Neural cell (in vitro differentiated cells): ENCODE results near the gene ZC3H14. TPM values are rescaled to one million over a fixed set of nuclear protein-coding genes. Genes with fewer than 3 reads are reported as not detected.

ENCODE experiments used
- H2AFZ ChIP-seq: fragments of 200-600, 300-800 bp; sonication (generic), shearing (Covaris generic); 2 replicates; pipeline ENCODE4 v1.6.0; 2014; ENCODE audit warnings: low read depth, mild to moderate bottlenecking, antibody characterized with exemption, low read length, moderate library complexity
- H3F3A ChIP-seq: fragments of 200-600 bp; shearing (Covaris generic); 2 replicates; pipeline ENCODE4 v1.6.1; 2016; ENCODE audit warnings: mild to moderate bottlenecking, moderate library complexity, mixed read lengths, antibody characterized with exemption, low read length; ENCODE audit not compliant: insufficient read depth, poor library complexity, severe bottlenecking
- H3K27ac ChIP-seq: fragments of 200-600, 300-800 bp; sonication (generic), shearing (Covaris generic); 2 replicates; pipeline ENCODE4 v1.5.1; 2014; ENCODE audit warnings: mild to moderate bottlenecking, low read length, moderate library complexity
- H3K27me3 ChIP-seq: fragments of 300-800, 200-600 bp; sonication (generic), shearing (Covaris generic); 2 replicates; pipeline ENCODE4 v1.6.0; 2014; ENCODE audit warnings: mild to moderate bottlenecking, low read depth, low read length, moderate library complexity; ENCODE audit not compliant: insufficient read depth
- H3K36me3 ChIP-seq: fragments of 300-800, 200-600 bp; sonication (generic), shearing (Covaris generic); 2 replicates; pipeline ENCODE4 v1.5.1; 2014; ENCODE audit warnings: mild to moderate bottlenecking, antibody characterized with exemption, low read length, moderate library complexity; ENCODE audit not compliant: insufficient read depth
- H3K4me2 ChIP-seq: fragments of 300-800, 200-600 bp; sonication (generic), shearing (Covaris generic); 2 replicates; pipeline ENCODE4 v1.6.0; 2014; ENCODE audit warnings: mild to moderate bottlenecking, low read length
- H3K4me3 ChIP-seq: fragments of 300-800, 200-600 bp; sonication (generic), shearing (Covaris generic); 2 replicates; pipeline ENCODE4 v1.5.1; 2014; ENCODE audit warnings: mild to moderate bottlenecking, low read length, moderate library complexity
- H3K79me2 ChIP-seq: fragments of 200-600 bp; shearing (Covaris generic); replicated peaks from 2 replicates; pipeline ENCODE4 v1.6.0; 2014; ENCODE audit warnings: mild to moderate bottlenecking, low read length, moderate library complexity; ENCODE audit not compliant: insufficient read depth
- H3K9ac ChIP-seq: fragments of 300-800, 200-600 bp; sonication (generic), shearing (Covaris generic); 2 replicates; pipeline ENCODE4 v1.6.1; 2016; ENCODE audit warnings: mild to moderate bottlenecking, low read length, mixed read lengths
- H3K9me2 ChIP-seq: fragments of 200-600 bp; shearing (Covaris generic); 2 replicates; pipeline ENCODE4 v1.6.1; 2016; ENCODE audit warnings: mild to moderate bottlenecking, low read length, mixed read lengths; ENCODE audit not compliant: insufficient read depth
- H3K9me3 ChIP-seq: fragments of 200-600, 300-800 bp; sonication (generic), shearing (Covaris generic); 2 replicates; pipeline ENCODE4 v1.6.1; 2016; ENCODE audit warnings: mild to moderate bottlenecking, mixed run types, low read length, moderate library complexity, mixed read lengths
- H4K20me1 ChIP-seq: fragments of 200-600 bp; shearing (Covaris generic); 2 replicates; pipeline ENCODE4 v1.6.1; 2016; ENCODE audit warnings: mild to moderate bottlenecking, mixed run types; ENCODE audit not compliant: insufficient read depth
- CTCF ChIP-seq: fragments of 450-650 bp; IDR thresholded peaks from 2 replicates; pipeline ENCODE4 v1.5.1; 2014; ENCODE audit warnings: antibody characterized with exemption, mild to moderate bottlenecking, moderate library complexity; ENCODE audit not compliant: poor library complexity, severe bottlenecking
- EP300 ChIP-seq: fragments of 450-650 bp; conservative IDR thresholded peaks from 2 replicates; pipeline ENCODE4 v1.6.1; 2014; ENCODE audit warnings: antibody characterized with exemption, mild to moderate bottlenecking, moderate library complexity; ENCODE audit not compliant: poor library complexity, severe bottlenecking
- EZH2 ChIP-seq: fragments of 200-600, 300-800 bp; shearing (Covaris generic), sonication (generic); IDR thresholded peaks from 2 replicates; pipeline ENCODE4 v1.6.1; 2014; ENCODE audit warnings: antibody characterized with exemption, low read length, borderline replicate concordance, mild to moderate bottlenecking; ENCODE audit not compliant: insufficient read depth, poor library complexity, severe bottlenecking
- MXI1 ChIP-seq: fragments of 450-650 bp; conservative IDR thresholded peaks from 2 replicates; pipeline ENCODE4 v1.6.1; 2014; ENCODE audit warnings: antibody characterized with exemption, mild to moderate bottlenecking; ENCODE audit not compliant: poor library complexity, severe bottlenecking
- POLR2AphosphoS5 ChIP-seq: IDR thresholded peaks from 2 replicates; pipeline ENCODE4 v1.6.1; 2012
- RAD21 ChIP-seq: fragments of 450-650 bp; conservative IDR thresholded peaks from 2 replicates; pipeline ENCODE4 v1.6.1; 2014; ENCODE audit warnings: antibody characterized with exemption, mild to moderate bottlenecking, moderate library complexity
- SMC3 ChIP-seq: fragments of 450-650 bp; conservative IDR thresholded peaks from 2 replicates; pipeline ENCODE4 v1.6.1; 2014; ENCODE audit warnings: antibody characterized with exemption, mild to moderate bottlenecking, moderate library complexity; ENCODE audit not compliant: poor library complexity
- TAF1 ChIP-seq: IDR thresholded peaks from 2 replicates; pipeline ENCODE4 v1.6.1; 2012; ENCODE audit warnings: low read depth
- polyA plus RNA-seq: library from polyadenylated mRNA; depleted of rRNA; stranded (reverse); fragments of >200 nt; gene quantifications from 2 replicates; pipeline ENCODE4 v1.2.3, GENCODE V29; 2014
- TF ChIP-seq, protein P1 (sequence below): IDR thresholded peaks from 2 replicates; pipeline ENCODE4 v1.6.1; 2012; ENCODE audit warnings: borderline replicate concordance

Gene ZC3H14
- polyA plus RNA-seq, 1 donor from 2014 or later, result 70.5 TPM

GRCh38 chr14:88559852-88560251 is 3.0 kb upstream of the ZC3H14 start:
- Histone ChIP-seq H3K9me2 (no peaks in the 10 kb centered on the region), H3K27ac (no peak overlapping the region), H2AFZ (no peak overlapping the region), H3K36me3 (no peaks in the 10 kb centered on the region), H3K79me2 (peaks cover 14% of the 10 kb centered on the region), H3K9ac (no peak overlapping the region), H3K4me2 (no peak overlapping the region), H3K9me3 (no peaks in the 10 kb centered on the region), H3K27me3 (no peaks in the 10 kb centered on the region), H3F3A (no peaks in the 10 kb centered on the region), H4K20me1 (peaks cover 8% of the 10 kb centered on the region), H3K4me3 (no peak overlapping the region)
- TF ChIP-seq EZH2 (no peak), CTCF (peak; percentile 31), SMC3 (peak; percentile 19), RAD21 (peak; percentile 36)

- Histone ChIP-seq H3K9ac (peak overlapping the region; percentile 90), H3K4me2 (no peak overlapping the region), H3K9me3 (no peaks in the 10 kb centered on the region), H3K27ac (no peak overlapping the region), H3K4me3 (peak overlapping the region; percentile 91), H3K9me2 (no peaks in the 10 kb centered on the region), H2AFZ (peak overlapping the region; percentile 95), H3K36me3 (no peaks in the 10 kb centered on the region), H3K79me2 (peaks cover 27% of the 10 kb centered on the region), H3F3A (no peaks in the 10 kb centered on the region), H4K20me1 (peaks cover 8% of the 10 kb centered on the region), H3K27me3 (no peaks in the 10 kb centered on the region)
- TF ChIP-seq EP300 (no peak), TAF1 (no peak), RAD21 (no peak), EZH2 (no peak), CTCF (no peak), POLR2AphosphoS5 (no peak), SMC3 (no peak), MXI1 (no peak)
- TF ChIP-seq, protein P1, sequence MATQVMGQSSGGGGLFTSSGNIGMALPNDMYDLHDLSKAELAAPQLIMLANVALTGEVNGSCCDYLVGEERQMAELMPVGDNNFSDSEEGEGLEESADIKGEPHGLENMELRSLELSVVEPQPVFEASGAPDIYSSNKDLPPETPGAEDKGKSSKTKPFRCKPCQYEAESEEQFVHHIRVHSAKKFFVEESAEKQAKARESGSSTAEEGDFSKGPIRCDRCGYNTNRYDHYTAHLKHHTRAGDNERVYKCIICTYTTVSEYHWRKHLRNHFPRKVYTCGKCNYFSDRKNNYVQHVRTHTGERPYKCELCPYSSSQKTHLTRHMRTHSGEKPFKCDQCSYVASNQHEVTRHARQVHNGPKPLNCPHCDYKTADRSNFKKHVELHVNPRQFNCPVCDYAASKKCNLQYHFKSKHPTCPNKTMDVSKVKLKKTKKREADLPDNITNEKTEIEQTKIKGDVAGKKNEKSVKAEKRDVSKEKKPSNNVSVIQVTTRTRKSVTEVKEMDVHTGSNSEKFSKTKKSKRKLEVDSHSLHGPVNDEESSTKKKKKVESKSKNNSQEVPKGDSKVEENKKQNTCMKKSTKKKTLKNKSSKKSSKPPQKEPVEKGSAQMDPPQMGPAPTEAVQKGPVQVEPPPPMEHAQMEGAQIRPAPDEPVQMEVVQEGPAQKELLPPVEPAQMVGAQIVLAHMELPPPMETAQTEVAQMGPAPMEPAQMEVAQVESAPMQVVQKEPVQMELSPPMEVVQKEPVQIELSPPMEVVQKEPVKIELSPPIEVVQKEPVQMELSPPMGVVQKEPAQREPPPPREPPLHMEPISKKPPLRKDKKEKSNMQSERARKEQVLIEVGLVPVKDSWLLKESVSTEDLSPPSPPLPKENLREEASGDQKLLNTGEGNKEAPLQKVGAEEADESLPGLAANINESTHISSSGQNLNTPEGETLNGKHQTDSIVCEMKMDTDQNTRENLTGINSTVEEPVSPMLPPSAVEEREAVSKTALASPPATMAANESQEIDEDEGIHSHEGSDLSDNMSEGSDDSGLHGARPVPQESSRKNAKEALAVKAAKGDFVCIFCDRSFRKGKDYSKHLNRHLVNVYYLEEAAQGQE, result no peak
These were observed 356 bp upstream of the ZC3H14 start for GRCh38 chr14:88562532-88562830.
